ENCODE data around the gene KCND3.

DNA sequence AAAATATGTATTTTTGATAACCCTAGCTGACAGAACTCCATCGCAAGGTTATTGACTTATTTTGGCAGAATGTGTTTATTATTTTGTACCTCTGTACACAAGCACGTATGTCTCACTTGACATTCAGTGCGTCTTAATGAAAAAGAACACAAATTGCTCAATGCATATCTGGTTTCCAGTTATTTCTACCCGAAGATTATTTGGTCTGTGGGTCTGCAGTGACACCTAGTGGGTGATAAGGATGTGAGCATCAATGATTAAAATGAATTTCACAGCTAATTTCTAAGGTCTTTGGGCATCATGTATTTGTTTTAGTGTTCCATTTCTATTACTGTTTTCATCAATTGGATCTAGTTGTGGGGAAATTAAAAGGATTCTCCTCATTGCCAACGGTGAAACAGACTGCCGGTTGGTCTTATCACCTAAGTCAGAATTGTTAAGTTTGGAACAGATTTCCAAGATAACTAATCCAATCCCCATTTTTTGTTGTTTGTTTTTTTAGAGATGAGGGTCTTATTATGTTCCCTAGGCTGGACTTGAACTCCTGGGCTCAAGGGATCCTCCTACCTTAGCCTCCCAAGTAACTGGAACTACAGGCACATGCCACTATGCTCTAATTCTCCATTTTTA, 219.8 kb downstream of the KCND3 start:
- TF ChIP-seq CTCF (IDR thresholded peaks at IDR 0.05) (peak; percentile 80), EZH2 (IDR thresholded peaks at IDR 0.05) (no peak), EZH2phosphoT487 (IDR thresholded peaks at IDR 0.05) (no peak)

Data from neural progenitor cell (in vitro differentiated cells).